ENCODE results near the gene RARS2. TPM values are rescaled to one million over a fixed set of nuclear protein-coding genes. Genes with fewer than 3 reads are reported as not detected.

The RARS2 gene
- total RNA-seq, 1 donor: 49.9 TPM

GRCh38 chr6:87538510-87539260, 51.1 kb downstream of the RARS2 start:
- Histone ChIP-seq H3K36me3 (ENCODE audit: insufficient read depth, low read length) (peaks cover 43% of the 10 kb centered on the region), H3K9me3 (ENCODE audit: low read depth, low read length) (no peaks in the 10 kb centered on the region), H3K79me2 (ENCODE audit: insufficient read depth, low read length) (no peaks in the 10 kb centered on the region), H3K27ac (ENCODE audit: low read depth, low read length) (no peak overlapping the region), H3K27me3 (ENCODE audit: insufficient read depth, low read length) (no peaks in the 10 kb centered on the region), H2AFZ (ENCODE audit: low read length) (no peak overlapping the region), H3K4me1 (ENCODE audit: insufficient read depth, low read length) (no peaks in the 10 kb centered on the region), H3K4me2 (ENCODE audit: insufficient read depth, low read length) (no peak overlapping the region), H3K4me3 (ENCODE audit: insufficient read depth, low read length) (no peak overlapping the region), H4K20me1 (ENCODE audit: insufficient read depth, low read length) (no peaks in the 10 kb centered on the region)
- TF ChIP-seq CTCF (IDR thresholded peaks at IDR 0.05; ENCODE audit: extremely low read depth, low read depth, low read length): no peak
- DNase-seq (ENCODE audit: insufficient read length, low spot score, missing footprints): no peak

GRCh38 chr6:87534377-87535047, 55.3 kb downstream of the RARS2 start:
- Histone ChIP-seq H3K36me3 (ENCODE audit: insufficient read depth, low read length) (peaks cover 38% of the 10 kb centered on the region), H3K4me1 (ENCODE audit: insufficient read depth, low read length) (no peaks in the 10 kb centered on the region), H2AFZ (ENCODE audit: low read length) (no peak overlapping the region), H3K4me2 (ENCODE audit: insufficient read depth, low read length) (no peak overlapping the region), H3K4me3 (ENCODE audit: insufficient read depth, low read length) (no peak overlapping the region), H3K79me2 (ENCODE audit: insufficient read depth, low read length) (no peaks in the 10 kb centered on the region), H3K9me3 (ENCODE audit: low read depth, low read length) (no peaks in the 10 kb centered on the region), H4K20me1 (ENCODE audit: insufficient read depth, low read length) (no peaks in the 10 kb centered on the region), H3K27me3 (ENCODE audit: insufficient read depth, low read length) (no peaks in the 10 kb centered on the region), H3K27ac (ENCODE audit: low read depth, low read length) (no peak overlapping the region)
- TF ChIP-seq CTCF (IDR thresholded peaks at IDR 0.05; ENCODE audit: extremely low read depth, low read depth, low read length): no peak
- DNase-seq (ENCODE audit: insufficient read length, low spot score, missing footprints): no peak

GRCh38 chr6:87529221-87529620, 60.6 kb downstream of the RARS2 start:
- Histone ChIP-seq H3K27me3 (ENCODE audit: insufficient read depth, low read length) (no peaks in the 10 kb centered on the region), H3K4me3 (ENCODE audit: insufficient read depth, low read length) (no peak overlapping the region), H3K4me2 (ENCODE audit: insufficient read depth, low read length) (no peak overlapping the region), H2AFZ (ENCODE audit: low read length) (no peak overlapping the region), H4K20me1 (ENCODE audit: insufficient read depth, low read length) (no peaks in the 10 kb centered on the region), H3K9me3 (ENCODE audit: low read depth, low read length) (no peaks in the 10 kb centered on the region), H3K27ac (ENCODE audit: low read depth, low read length) (no peak overlapping the region), H3K4me1 (ENCODE audit: insufficient read depth, low read length) (no peaks in the 10 kb centered on the region), H3K36me3 (ENCODE audit: insufficient read depth, low read length) (peaks cover 27% of the 10 kb centered on the region), H3K79me2 (ENCODE audit: insufficient read depth, low read length) (peaks cover 5% of the 10 kb centered on the region)
- TF ChIP-seq CTCF (IDR thresholded peaks at IDR 0.05; ENCODE audit: extremely low read depth, low read depth, low read length): no peak
- DNase-seq (ENCODE audit: insufficient read length, low spot score, missing footprints): no peak

- H3K4me1 ChIP-seq (ENCODE audit: insufficient read depth, low read length): no peaks in the 10 kb centered on the region
- H4K20me1 ChIP-seq (ENCODE audit: insufficient read depth, low read length): no peaks in the 10 kb centered on the region
- H3K79me2 ChIP-seq (ENCODE audit: insufficient read depth, low read length): peaks cover 2% of the 10 kb centered on the region
- H3K27ac ChIP-seq (ENCODE audit: low read depth, low read length): no peak overlapping the region
- no peak overlapping the region for H3K4me3 ChIP-seq (ENCODE audit: insufficient read depth, low read length)
- H2AFZ ChIP-seq (ENCODE audit: low read length): no peak overlapping the region
- no peaks in the 10 kb centered on the region for H3K9me3 ChIP-seq (ENCODE audit: low read depth, low read length)
- no peak for TF ChIP-seq CTCF (IDR thresholded peaks at IDR 0.05; ENCODE audit: extremely low read depth, low read depth, low read length)
- no peaks in the 10 kb centered on the region for H3K27me3 ChIP-seq (ENCODE audit: insufficient read depth, low read length)
- no peak overlapping the region for H3K4me2 ChIP-seq (ENCODE audit: insufficient read depth, low read length)
- no peak for DNase-seq (ENCODE audit: insufficient read length, low spot score, missing footprints)
- H3K36me3 ChIP-seq (ENCODE audit: insufficient read depth, low read length): peaks cover 47% of the 10 kb centered on the region
These were observed 67.1 kb downstream of the RARS2 start for GRCh38 chr6:87522686-87523085.
